ENCODE results near the gene ALCAM. TPM values are rescaled to one million over a fixed set of nuclear protein-coding genes. Genes with fewer than 3 reads are reported as not detected.

The ALCAM gene
- polyA plus RNA-seq, 1 donor from 2014 or later: 94.7 TPM

DNA sequence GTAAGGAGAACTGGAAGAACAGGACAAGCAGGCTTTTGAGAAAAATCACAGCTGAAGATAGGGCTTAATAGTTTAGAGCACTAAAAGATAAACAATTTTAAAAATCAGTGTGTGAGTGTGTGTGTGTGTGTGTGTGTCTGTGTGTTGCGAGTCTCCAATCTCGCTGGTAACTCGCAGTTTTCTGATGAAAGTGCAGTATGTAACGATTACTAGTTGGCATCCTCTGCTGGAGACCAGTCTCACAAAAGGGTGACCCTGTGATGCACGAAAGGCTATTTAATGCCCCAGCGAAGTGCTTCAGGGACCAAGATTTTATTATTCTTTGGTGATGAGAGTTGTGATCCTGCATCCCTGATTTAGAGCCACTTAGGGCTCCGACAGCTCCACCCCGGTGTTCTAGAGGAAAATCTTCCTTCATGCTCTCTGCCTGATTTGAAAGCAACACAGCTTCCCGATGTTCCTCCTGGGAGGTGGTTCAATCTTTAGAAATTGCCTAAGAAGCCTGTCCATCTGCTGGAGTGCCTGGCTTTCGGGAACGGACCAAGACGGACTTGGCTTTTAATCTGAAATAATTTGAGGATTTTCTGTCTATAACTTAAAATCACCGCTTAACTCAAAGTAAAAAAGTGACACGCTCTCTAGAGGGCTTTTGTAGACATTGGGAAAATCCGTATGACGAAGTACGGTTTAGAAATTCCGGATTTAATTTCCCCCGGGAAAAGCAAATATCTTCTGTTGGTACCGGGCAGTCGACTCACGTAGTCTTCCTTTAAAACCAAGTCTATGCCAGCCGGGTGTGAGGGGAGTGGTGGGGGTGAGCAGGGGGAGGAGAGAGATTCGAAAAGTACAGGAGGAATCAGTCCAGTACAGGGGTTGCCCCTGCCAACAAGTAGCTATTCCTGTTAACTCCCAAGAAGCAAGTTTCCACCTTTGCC is 1.1 kb upstream of the ALCAM start:
- Histone ChIP-seq H2AFZ (ENCODE audit: low read depth, low read length) (no peak overlapping the region), H3K79me2 (replicated peaks; ENCODE audit: insufficient read depth, low read length) (peaks cover 16% of the 10 kb centered on the region), H3K4me2 (ENCODE audit: low read length) (peak overlapping the region; percentile 47), H3K27ac (ENCODE audit: low read length) (no peak overlapping the region), H3K9me2 (ENCODE audit: insufficient read depth, low read length) (no peaks in the 10 kb centered on the region), H3F3A (ENCODE audit: insufficient read depth, low read length, poor library complexity, severe bottlenecking) (peaks cover 5% of the 10 kb centered on the region), H3K27me3 (ENCODE audit: insufficient read depth, low read depth, low read length) (peaks cover 4% of the 10 kb centered on the region), H3K9me3 (ENCODE audit: low read length) (no peaks in the 10 kb centered on the region), H3K9ac (ENCODE audit: low read length) (peak overlapping the region; percentile 51), H3K36me3 (ENCODE audit: insufficient read depth, low read length) (no peaks in the 10 kb centered on the region), H3K4me3 (ENCODE audit: low read length) (peak overlapping the region; percentile 82), H4K20me1 (ENCODE audit: insufficient read depth) (no peaks in the 10 kb centered on the region)
- peak; percentile 10 for TF ChIP-seq POLR2AphosphoS5 (IDR thresholded peaks at IDR 0.05)
- TF ChIP-seq RAD21 (conservative IDR thresholded peaks at IDR 0.05): peak; percentile 43
- TF ChIP-seq EZH2 (IDR thresholded peaks at IDR 0.05; ENCODE audit: borderline replicate concordance, insufficient read depth, low read length, poor library complexity, severe bottlenecking): no peak
- TF ChIP-seq, protein P1, sequence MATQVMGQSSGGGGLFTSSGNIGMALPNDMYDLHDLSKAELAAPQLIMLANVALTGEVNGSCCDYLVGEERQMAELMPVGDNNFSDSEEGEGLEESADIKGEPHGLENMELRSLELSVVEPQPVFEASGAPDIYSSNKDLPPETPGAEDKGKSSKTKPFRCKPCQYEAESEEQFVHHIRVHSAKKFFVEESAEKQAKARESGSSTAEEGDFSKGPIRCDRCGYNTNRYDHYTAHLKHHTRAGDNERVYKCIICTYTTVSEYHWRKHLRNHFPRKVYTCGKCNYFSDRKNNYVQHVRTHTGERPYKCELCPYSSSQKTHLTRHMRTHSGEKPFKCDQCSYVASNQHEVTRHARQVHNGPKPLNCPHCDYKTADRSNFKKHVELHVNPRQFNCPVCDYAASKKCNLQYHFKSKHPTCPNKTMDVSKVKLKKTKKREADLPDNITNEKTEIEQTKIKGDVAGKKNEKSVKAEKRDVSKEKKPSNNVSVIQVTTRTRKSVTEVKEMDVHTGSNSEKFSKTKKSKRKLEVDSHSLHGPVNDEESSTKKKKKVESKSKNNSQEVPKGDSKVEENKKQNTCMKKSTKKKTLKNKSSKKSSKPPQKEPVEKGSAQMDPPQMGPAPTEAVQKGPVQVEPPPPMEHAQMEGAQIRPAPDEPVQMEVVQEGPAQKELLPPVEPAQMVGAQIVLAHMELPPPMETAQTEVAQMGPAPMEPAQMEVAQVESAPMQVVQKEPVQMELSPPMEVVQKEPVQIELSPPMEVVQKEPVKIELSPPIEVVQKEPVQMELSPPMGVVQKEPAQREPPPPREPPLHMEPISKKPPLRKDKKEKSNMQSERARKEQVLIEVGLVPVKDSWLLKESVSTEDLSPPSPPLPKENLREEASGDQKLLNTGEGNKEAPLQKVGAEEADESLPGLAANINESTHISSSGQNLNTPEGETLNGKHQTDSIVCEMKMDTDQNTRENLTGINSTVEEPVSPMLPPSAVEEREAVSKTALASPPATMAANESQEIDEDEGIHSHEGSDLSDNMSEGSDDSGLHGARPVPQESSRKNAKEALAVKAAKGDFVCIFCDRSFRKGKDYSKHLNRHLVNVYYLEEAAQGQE (IDR thresholded peaks at IDR 0.05; ENCODE audit: borderline replicate concordance): peak; percentile 72
- TF ChIP-seq SMC3 (conservative IDR thresholded peaks at IDR 0.05; ENCODE audit: poor library complexity): peak; percentile 49

DNA sequence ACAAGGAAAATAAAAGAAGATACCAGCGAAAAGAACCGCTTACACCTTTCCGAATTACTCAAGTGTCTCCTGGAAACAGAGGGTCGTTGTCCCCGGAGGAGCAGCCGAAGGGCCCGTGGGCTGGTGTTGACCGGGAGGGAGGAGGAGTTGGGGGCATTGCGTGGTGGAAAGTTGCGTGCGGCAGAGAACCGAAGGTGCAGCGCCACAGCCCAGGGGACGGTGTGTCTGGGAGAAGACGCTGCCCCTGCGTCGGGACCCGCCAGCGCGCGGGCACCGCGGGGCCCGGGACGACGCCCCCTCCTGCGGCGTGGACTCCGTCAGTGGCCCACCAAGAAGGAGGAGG is 325 bp downstream of the ALCAM start:
- Histone ChIP-seq H3K27me3 (ENCODE audit: insufficient read depth, low read depth, low read length) (peaks cover 4% of the 10 kb centered on the region), H3K79me2 (replicated peaks; ENCODE audit: insufficient read depth, low read length) (peaks cover 28% of the 10 kb centered on the region), H3K9me2 (ENCODE audit: insufficient read depth, low read length) (no peaks in the 10 kb centered on the region), H2AFZ (ENCODE audit: low read depth, low read length) (peak overlapping the region; percentile 34), H3K9ac (ENCODE audit: low read length) (peak overlapping the region; percentile 71), H3K36me3 (ENCODE audit: insufficient read depth, low read length) (no peaks in the 10 kb centered on the region), H3K4me2 (ENCODE audit: low read length) (peak overlapping the region; percentile 20), H3K27ac (ENCODE audit: low read length) (peak overlapping the region; percentile 36), H3K4me3 (ENCODE audit: low read length) (peak overlapping the region; percentile 82), H3F3A (ENCODE audit: insufficient read depth, low read length, poor library complexity, severe bottlenecking) (peaks cover 5% of the 10 kb centered on the region), H4K20me1 (ENCODE audit: insufficient read depth) (no peaks in the 10 kb centered on the region), H3K9me3 (ENCODE audit: low read length) (no peaks in the 10 kb centered on the region)
- TF ChIP-seq, protein P1 (IDR thresholded peaks at IDR 0.05; ENCODE audit: borderline replicate concordance): no peak
- TF ChIP-seq, protein P2, sequence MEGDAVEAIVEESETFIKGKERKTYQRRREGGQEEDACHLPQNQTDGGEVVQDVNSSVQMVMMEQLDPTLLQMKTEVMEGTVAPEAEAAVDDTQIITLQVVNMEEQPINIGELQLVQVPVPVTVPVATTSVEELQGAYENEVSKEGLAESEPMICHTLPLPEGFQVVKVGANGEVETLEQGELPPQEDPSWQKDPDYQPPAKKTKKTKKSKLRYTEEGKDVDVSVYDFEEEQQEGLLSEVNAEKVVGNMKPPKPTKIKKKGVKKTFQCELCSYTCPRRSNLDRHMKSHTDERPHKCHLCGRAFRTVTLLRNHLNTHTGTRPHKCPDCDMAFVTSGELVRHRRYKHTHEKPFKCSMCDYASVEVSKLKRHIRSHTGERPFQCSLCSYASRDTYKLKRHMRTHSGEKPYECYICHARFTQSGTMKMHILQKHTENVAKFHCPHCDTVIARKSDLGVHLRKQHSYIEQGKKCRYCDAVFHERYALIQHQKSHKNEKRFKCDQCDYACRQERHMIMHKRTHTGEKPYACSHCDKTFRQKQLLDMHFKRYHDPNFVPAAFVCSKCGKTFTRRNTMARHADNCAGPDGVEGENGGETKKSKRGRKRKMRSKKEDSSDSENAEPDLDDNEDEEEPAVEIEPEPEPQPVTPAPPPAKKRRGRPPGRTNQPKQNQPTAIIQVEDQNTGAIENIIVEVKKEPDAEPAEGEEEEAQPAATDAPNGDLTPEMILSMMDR (IDR thresholded peaks at IDR 0.05; ENCODE audit: poor library complexity, severe bottlenecking): no peak
- TF ChIP-seq SMC3 (conservative IDR thresholded peaks at IDR 0.05; ENCODE audit: poor library complexity) (no peak), RAD21 (conservative IDR thresholded peaks at IDR 0.05) (no peak), MXI1 (conservative IDR thresholded peaks at IDR 0.05; ENCODE audit: poor library complexity, severe bottlenecking) (peak; percentile 49), EZH2 (IDR thresholded peaks at IDR 0.05; ENCODE audit: borderline replicate concordance, insufficient read depth, low read length, poor library complexity, severe bottlenecking) (no peak), POLR2AphosphoS5 (IDR thresholded peaks at IDR 0.05) (no peak), TAF1 (IDR thresholded peaks at IDR 0.05; ENCODE audit: low read depth) (no peak)

All from neural cell (in vitro differentiated cells).